ENCODE data around the gene COL6A3.

The COL6A3 gene

GRCh38 chr2:237289139-237289538 lies 124.8 kb downstream of the COL6A3 start:
- no peak for DNase-seq

- DNase-seq, result no peak
These were observed 126.1 kb downstream of the COL6A3 start for GRCh38 chr2:237287872-237288271.

GRCh38 chr2:237283131-237283928 lies 130.6 kb downstream of the COL6A3 start:
- no peak for DNase-seq

- no peak for DNase-seq
These were observed 131.3 kb downstream of the COL6A3 start for GRCh38 chr2:237282568-237283128.

GRCh38 chr2:237281836-237282306 lies 132.1 kb downstream of the COL6A3 start:
- no peak for DNase-seq

- DNase-seq, result no peak
These were observed 133.0 kb downstream of the COL6A3 start for GRCh38 chr2:237280939-237281338.

- no peak for DNase-seq
These were observed 133.7 kb downstream of the COL6A3 start for GRCh38 chr2:237280229-237280628.

- no peak for DNase-seq
These were observed 134.8 kb downstream of the COL6A3 start for GRCh38 chr2:237279012-237279768.

GRCh38 chr2:237278568-237278967 lies 135.4 kb downstream of the COL6A3 start:
- DNase-seq, result no peak

- no peak for DNase-seq
These were observed 137.1 kb downstream of the COL6A3 start for GRCh38 chr2:237276716-237277490.
